ENCODE measurements around the gene RNF126.

RNF126 gene

DNA sequence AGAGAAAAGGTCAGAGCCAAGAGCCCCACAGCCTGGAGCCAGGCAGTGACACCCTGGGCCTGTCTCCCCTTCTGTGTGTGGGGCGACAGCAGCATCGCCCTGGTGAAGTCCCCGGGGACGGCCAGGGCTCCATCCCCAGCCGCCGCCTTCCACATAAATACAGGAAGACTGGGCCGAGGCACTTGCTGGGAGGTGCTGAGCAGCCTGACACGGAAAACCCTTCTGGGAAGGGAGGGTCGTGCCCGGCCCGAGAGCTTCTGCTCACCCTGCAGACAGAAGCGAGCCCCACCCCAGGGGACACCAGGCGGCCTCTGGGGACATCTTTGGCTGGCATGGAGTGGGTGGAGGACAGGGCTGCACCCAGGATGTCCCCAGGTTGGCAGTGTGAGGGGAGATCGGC, 18.2 kb downstream of the RNF126 start:
- DNase-seq (ENCODE audit: extremely low spot score) = no peak
- CTCF ChIA-PET = no interaction called here
- POLR2A ChIA-PET = interaction anchor here (1.2 kb wide), 1 partner anchor 10 kb away, joined by 3 read pairs; no protein-coding TSS in a partner anchor

DNA sequence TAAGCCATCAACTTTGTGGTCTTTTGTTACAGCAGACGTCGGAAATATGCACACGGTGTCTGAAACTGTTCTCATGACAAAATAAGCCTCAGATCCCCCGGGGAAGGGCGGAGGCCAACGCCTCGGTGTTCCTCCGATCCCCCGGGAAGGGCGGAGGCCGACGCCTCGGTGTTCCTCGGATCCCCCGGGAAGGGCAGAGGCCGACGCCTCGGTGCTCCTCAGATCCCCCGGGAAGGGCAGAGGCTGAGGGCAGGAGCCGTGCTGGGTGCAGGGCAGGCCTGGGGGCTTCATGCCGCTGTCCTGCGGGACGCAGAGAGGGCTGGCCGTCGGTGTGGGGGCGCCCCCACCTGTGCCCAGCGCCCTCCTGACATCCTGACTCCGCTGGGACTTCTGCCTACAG, 18.7 kb downstream of the RNF126 start:
- CTCF ChIA-PET = no interaction called here
- DNase-seq (ENCODE audit: extremely low spot score) = no peak
- TF ChIP-seq, protein P1, sequence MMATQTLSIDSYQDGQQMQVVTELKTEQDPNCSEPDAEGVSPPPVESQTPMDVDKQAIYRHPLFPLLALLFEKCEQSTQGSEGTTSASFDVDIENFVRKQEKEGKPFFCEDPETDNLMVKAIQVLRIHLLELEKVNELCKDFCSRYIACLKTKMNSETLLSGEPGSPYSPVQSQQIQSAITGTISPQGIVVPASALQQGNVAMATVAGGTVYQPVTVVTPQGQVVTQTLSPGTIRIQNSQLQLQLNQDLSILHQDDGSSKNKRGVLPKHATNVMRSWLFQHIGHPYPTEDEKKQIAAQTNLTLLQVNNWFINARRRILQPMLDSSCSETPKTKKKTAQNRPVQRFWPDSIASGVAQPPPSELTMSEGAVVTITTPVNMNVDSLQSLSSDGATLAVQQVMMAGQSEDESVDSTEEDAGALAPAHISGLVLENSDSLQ (IDR thresholded peaks at IDR 0.05) = no peak
- TF ChIP-seq HDGF (IDR thresholded peaks at IDR 0.05; ENCODE audit: borderline replicate concordance) (no peak), L3MBTL2 (conservative IDR thresholded peaks at IDR 0.05) (no peak)
- POLR2A ChIA-PET = interaction anchor here (1.2 kb wide), 1 partner anchor 10 kb away, joined by 3 read pairs; no protein-coding TSS in a partner anchor

More for the DNA sequence above, 18.2 kb downstream of the RNF126 start:
- TF ChIP-seq ARNT (IDR thresholded peaks at IDR 0.05) = no peak
- no peak for TF ChIP-seq CTBP1 (IDR thresholded peaks at IDR 0.05; ENCODE audit: borderline replicate concordance)
- no peak for TF ChIP-seq FOXK2 (IDR thresholded peaks at IDR 0.05)
- TF ChIP-seq L3MBTL2 (conservative IDR thresholded peaks at IDR 0.05) = no peak
- no peak for TF ChIP-seq SUZ12 (IDR thresholded peaks at IDR 0.05)
- TF ChIP-seq LEF1 (IDR thresholded peaks at IDR 0.05; ENCODE audit: borderline replicate concordance) = no peak

DNA sequence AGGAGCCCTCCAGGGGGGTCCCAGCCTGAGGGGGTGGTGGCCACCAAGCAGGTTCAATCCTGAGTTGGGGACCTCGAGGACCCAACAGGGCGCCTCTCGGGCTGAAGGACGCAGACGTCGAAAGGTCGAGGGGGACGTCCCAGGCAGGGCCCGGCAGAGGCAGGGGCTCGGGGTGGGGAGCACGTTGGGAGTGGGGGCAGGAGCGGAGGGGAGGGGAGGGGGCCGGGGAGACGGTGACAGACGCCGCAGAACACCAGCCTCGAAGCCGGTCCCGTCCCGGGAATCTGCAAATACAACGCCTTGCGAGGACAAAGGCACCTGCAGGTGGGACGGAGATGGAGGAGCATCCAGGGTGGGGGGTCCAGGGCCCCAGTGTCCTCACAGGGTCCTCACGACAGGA, 19.3 kb downstream of the RNF126 start:
- ChIA-PET CTCF (no interaction called here), POLR2A (no interaction called here)
- TF ChIP-seq, protein P1 (IDR thresholded peaks at IDR 0.05) = no peak
- no peak for TF ChIP-seq ELF4 (IDR thresholded peaks at IDR 0.05)
- no peak for TF ChIP-seq TARDBP (IDR thresholded peaks at IDR 0.05)
- TF ChIP-seq ZNF384 (IDR thresholded peaks at IDR 0.05) = no peak
- no peak for TF ChIP-seq SP1 (IDR thresholded peaks at IDR 0.05)

DNA sequence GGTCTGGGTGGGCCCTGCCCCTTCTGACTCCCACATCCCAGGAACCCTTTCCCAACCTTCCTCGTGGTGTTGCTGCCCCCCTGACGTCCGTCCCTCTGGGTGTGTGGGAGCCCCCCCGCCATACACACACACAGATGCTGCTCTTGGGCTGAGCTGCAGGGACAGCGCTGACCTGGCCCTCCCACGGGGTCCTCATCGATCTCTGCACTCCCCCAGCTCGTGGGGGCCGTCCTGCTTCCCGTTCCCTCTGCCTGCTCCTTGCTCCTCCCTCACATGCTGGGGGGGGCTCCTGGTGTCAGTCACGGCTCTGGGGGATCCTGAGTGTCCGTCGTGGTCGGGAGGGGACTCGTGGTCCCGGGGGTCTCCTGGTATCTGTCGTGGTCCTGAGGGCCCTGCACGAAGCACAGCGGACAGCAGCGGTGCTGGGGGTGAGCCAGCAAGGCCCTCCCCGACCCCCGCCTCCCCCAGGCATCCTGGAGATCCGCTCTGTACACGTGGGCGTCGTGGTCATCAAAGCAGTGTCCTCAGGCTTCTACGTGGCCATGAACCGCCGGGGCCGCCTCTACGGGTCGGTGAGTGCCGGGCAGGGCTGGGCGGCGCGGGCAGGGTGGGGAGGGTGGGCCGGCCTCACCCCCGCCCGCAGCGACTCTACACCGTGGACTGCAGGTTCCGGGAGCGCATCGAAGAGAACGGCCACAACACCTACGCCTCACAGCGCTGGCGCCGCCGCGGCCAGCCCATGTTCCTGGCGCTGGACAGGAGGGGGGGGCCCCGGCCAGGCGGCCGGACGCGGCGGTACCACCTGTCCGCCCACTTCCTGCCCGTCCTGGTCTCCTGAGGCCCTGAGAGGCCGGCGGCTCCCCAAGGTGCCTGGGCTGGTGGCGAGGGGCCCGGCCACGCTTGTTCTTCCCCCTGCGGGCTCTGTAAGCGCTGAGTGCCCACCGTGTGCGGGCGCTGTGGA, 20.0 kb downstream of the RNF126 start:
- TF ChIP-seq SP1 (IDR thresholded peaks at IDR 0.05) = no peak
- TF ChIP-seq SUZ12 (IDR thresholded peaks at IDR 0.05) = no peak
- ChIA-PET POLR2A (interaction anchor here (1.3 kb wide), 1 partner anchor 9 kb away, joined by 4 read pairs; the partner anchor contains the start of gene POLRMT), CTCF (no interaction called here)
- DNase-seq (ENCODE audit: extremely low spot score) = no peak

More for the DNA sequence above, 19.3 kb downstream of the RNF126 start:
- DNase-seq (ENCODE audit: extremely low spot score) = no peak

DNA sequence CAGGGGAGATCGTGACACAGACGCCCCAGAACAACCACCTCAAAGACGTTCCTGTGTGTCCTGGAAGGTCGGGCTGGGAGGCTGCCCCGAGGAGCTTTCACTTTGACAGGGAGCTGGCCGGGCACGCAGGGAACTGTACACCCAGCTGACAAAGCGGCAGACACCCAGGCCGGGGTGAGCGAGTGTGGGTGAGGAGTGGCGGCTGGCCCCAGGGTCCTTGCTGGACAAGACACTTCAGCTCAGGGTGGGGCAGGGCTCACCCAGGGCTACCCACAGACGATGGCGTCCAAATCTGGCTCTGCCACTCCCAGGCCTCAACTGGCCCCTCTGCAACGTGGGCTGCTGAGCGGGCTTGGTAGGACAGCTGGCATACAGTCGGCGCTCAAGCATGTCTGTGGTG, 21.3 kb downstream of the RNF126 start:
- no peak for DNase-seq (ENCODE audit: extremely low spot score)
- CTCF ChIA-PET = no interaction called here
- POLR2A ChIA-PET = no interaction called here

DNA sequence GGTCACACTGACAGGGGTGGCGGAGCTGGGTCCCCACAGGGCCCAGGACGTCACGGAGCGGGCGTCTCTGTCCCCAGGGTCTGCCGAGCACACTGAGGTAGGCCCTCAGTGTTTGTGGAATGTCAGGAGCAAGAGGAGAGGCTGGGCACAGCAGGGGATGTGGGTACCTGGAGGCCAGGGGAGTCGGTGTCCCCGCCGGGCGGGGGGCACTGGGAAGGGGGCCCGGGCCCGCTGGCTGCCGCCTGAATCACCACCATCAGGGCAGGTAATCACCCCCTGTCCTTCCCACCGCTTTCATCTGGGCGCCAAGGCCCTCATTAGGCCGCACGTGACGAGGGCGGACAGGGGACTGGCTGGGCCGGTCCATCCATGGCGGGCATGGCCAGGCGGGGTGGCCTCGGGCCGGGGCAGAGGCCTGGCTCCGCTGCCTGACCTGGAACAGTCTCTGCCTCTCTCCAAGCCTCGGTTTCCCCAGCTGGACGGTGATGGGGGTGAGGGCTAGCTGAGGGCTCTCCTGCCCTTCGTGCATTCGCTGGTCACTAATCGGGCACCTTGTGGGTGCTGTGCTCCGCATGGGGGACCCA, 22.3 kb downstream of the RNF126 start:
- no peak for DNase-seq (ENCODE audit: extremely low spot score)
- TF ChIP-seq CTBP1 (IDR thresholded peaks at IDR 0.05; ENCODE audit: borderline replicate concordance) (no peak), NFRKB (IDR thresholded peaks at IDR 0.05) (no peak), FOXA1 (IDR thresholded peaks at IDR 0.05) (no peak)
- TF ChIP-seq, protein P1 (IDR thresholded peaks at IDR 0.05) = no peak
- POLR2A ChIA-PET = no interaction called here

More for the DNA sequence above, 21.3 kb downstream of the RNF126 start:
- TF ChIP-seq FOXM1 (IDR thresholded peaks at IDR 0.05; ENCODE audit: borderline replicate concordance) = no peak
- no peak for TF ChIP-seq HDGF (IDR thresholded peaks at IDR 0.05; ENCODE audit: borderline replicate concordance)
- no peak for TF ChIP-seq BHLHE40 (IDR thresholded peaks at IDR 0.05; ENCODE audit: borderline replicate concordance)
- no peak for TF ChIP-seq FOXA1 (IDR thresholded peaks at IDR 0.05)
- no peak for TF ChIP-seq ARNT (IDR thresholded peaks at IDR 0.05)
- TF ChIP-seq LEF1 (IDR thresholded peaks at IDR 0.05; ENCODE audit: borderline replicate concordance) = no peak
- no peak for TF ChIP-seq SP1 (IDR thresholded peaks at IDR 0.05)
- TF ChIP-seq TARDBP (IDR thresholded peaks at IDR 0.05) = no peak

DNA sequence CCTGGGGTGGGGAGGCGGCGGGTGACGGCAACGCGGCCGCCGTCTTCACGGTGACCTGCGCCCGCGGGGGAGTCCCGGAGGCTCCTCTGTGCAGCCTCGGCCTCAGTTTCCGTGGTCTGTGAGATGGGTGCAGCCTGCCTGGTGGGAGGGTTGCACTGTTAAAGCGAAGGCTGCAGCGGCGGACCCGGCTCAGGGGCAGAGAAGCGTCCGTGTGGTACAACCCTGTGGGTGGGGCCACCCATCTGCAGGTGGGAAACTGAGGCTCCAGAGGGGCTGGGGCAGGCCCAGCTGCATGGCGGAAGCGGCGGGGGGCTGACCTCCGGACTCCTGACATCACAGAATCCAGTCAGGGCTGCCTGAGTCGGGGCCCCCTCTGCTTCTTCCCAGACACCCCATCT, 22.9 kb downstream of the RNF126 start:
- CTCF ChIA-PET = no interaction called here
- POLR2A ChIA-PET = no interaction called here
- no peak for TF ChIP-seq NFRKB (IDR thresholded peaks at IDR 0.05)
- TF ChIP-seq CTBP1 (IDR thresholded peaks at IDR 0.05; ENCODE audit: borderline replicate concordance) = no peak
- TF ChIP-seq FOXM1 (IDR thresholded peaks at IDR 0.05; ENCODE audit: borderline replicate concordance) = no peak
- no peak for TF ChIP-seq TARDBP (IDR thresholded peaks at IDR 0.05)
- no peak for TF ChIP-seq SP1 (IDR thresholded peaks at IDR 0.05)
- no peak for TF ChIP-seq FOXA1 (IDR thresholded peaks at IDR 0.05)
- TF ChIP-seq HDGF (IDR thresholded peaks at IDR 0.05; ENCODE audit: borderline replicate concordance) = no peak
- no peak for TF ChIP-seq LEF1 (IDR thresholded peaks at IDR 0.05; ENCODE audit: borderline replicate concordance)
- no peak for TF ChIP-seq ELF4 (IDR thresholded peaks at IDR 0.05)
- TF ChIP-seq BHLHE40 (IDR thresholded peaks at IDR 0.05; ENCODE audit: borderline replicate concordance) = no peak
- no peak for TF ChIP-seq ZNF384 (IDR thresholded peaks at IDR 0.05)
- TF ChIP-seq, protein P1 (IDR thresholded peaks at IDR 0.05) = no peak
- TF ChIP-seq ARNT (IDR thresholded peaks at IDR 0.05) = no peak
- no peak for TF ChIP-seq SUZ12 (IDR thresholded peaks at IDR 0.05)
- TF ChIP-seq FOXK2 (IDR thresholded peaks at IDR 0.05) = no peak
- TF ChIP-seq L3MBTL2 (conservative IDR thresholded peaks at IDR 0.05) = no peak
- DNase-seq (ENCODE audit: extremely low spot score) = no peak

More for the DNA sequence above, 22.3 kb downstream of the RNF126 start:
- CTCF ChIA-PET = no interaction called here
